Erythroblast (primary cell): ENCODE results near the gene MRPS18A.

Source experiments
- GATA1 ChIP-seq: IDR thresholded peaks from 2 replicates; pipeline ENCODE4 v1.6.1; 2011; ENCODE audit warnings: low read depth, mild to moderate bottlenecking, control low read depth, low read length, moderate library complexity
- POLR2A ChIP-seq: IDR thresholded peaks from 2 replicates; pipeline ENCODE4 v1.6.1; 2011; ENCODE audit warnings: mild to moderate bottlenecking, low read length

- peak; percentile 73 for TF ChIP-seq POLR2A
- TF ChIP-seq GATA1: no peak
Observed at GRCh38 chr6:43627008-43627825, 60.4 kb downstream of the MRPS18A start.
